Activated CD8-positive, alpha-beta T cell treated with anti-CD3 and anti-CD28 coated beads, Interleukin-2, amount 10 ng/mL, durations not matched to agents 7 days and 5 days (primary cell): Measurements from ENCODE around the gene AMZ1. TPM values are rescaled to one million over a fixed set of nuclear protein-coding genes. Genes with fewer than 3 reads are reported as not detected.
A peak's percentile ranks its signal among the peaks of the same experiment; 100 is the strongest.
"Not testable (repeated sequence)": the region's sequence is repeated elsewhere in the genome, so short reads cannot be mapped to it uniquely, and the experiment has no call there.

Source experiments
- ATAC-seq: fragments of 150-1000 bp; cut with Tn5 transposase; one replicate; pipeline ENCODE4 v1.10.0; 2021; ENCODE audit warnings: moderate library complexity
- CTCF ChIA-PET: fragments of 350-600 bp; sonication (Branson Sonifier 250); formaldehyde crosslinking; loops from one replicate; lab custom pipeline; 2021; ENCODE audit warnings: antibody characterized with exemption; lab: Charles Lee
- POLR2A ChIA-PET: fragments of 350-600 bp; sonication (Branson Sonifier 250); formaldehyde crosslinking; loops from one replicate; lab custom pipeline; 2021; ENCODE audit warnings: antibody characterized with exemption; lab: Charles Lee
- DNase-seq: peaks from one replicate; pipeline ENCODE4 v3.0.0-alpha.2; 2020
- H3K27ac Mint-ChIP-seq: one replicate; pipeline ENCODE4 v1.8.0; 2021; ENCODE audit warnings: mild to moderate bottlenecking, mixed read lengths
- H3K27me3 Mint-ChIP-seq: one replicate; pipeline ENCODE4 v1.8.0; 2021; ENCODE audit warnings: low read depth, mixed read lengths
- H3K36me3 Mint-ChIP-seq: one replicate; pipeline ENCODE4 v1.8.0; 2021; ENCODE audit warnings: low read depth, mixed read lengths
- H3K4me1 Mint-ChIP-seq: one replicate; pipeline ENCODE4 v1.8.0; 2021; ENCODE audit warnings: low read depth, mixed read lengths
- H3K4me3 Mint-ChIP-seq: one replicate; pipeline ENCODE4 v1.8.0; 2021; ENCODE audit warnings: mild to moderate bottlenecking, mixed read lengths
- H3K9me3 Mint-ChIP-seq: one replicate; pipeline ENCODE4 v1.8.0; 2022; ENCODE audit warnings: mixed read lengths; ENCODE audit not compliant: insufficient read depth
- total RNA-seq, 2 experiments: library from RNA; stranded (reverse); gene quantifications; one replicate each; pipeline ENCODE4 v1.2.3, GENCODE V29; 2021

AMZ1 gene
- total RNA-seq, 2 experiments from 2014 or later, result not detected

DNA sequence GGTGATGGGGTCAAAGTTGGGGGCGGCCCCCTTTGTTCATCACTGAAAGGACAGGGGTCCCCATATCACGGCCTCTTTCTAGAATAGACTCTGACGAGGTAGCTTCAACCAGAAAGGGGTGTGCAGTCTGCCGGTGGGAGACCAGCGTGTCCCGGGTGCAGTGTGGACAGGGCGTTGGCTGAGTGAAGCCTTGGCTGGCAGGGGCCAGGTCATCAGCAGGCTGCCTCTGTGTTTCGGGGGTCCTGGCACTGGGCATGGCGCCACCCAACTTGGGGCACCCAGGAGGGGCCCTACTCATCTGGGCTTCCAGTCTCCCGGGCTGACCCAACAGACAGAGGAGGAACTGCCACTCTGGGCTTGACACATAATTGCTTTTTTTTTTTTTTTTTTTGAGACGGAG, 3.5 kb upstream of the AMZ1 start:
- Mint-ChIP-seq H3K4me1 (peaks cover 12% of the 10 kb centered on the region), H3K36me3 (no peaks in the 10 kb centered on the region), H3K9me3 (no peaks in the 10 kb centered on the region), H3K27me3 (peaks cover 29% of the 10 kb centered on the region), H3K27ac (no peak overlapping the region), H3K4me3 (no peak overlapping the region)
- DNase-seq (no peak), ATAC-seq (no peak)
- CTCF ChIA-PET, result interaction anchor here (1.0 kb wide), 1 partner anchor 216 kb away, joined by 3 read pairs; no protein-coding TSS in a partner anchor
- POLR2A ChIA-PET, result no interaction called here

GRCh38 chr7:2686101-2686500, 1.9 kb upstream of the AMZ1 start:
- no peak for DNase-seq
- H3K27ac Mint-ChIP-seq, result no peak overlapping the region
- no peaks in the 10 kb centered on the region for H3K9me3 Mint-ChIP-seq
- peaks cover 42% of the 10 kb centered on the region for H3K27me3 Mint-ChIP-seq
- ChIA-PET CTCF (interaction anchor here (1.6 kb wide), 1 partner anchor 24 kb away, joined by 8 read pairs; no protein-coding TSS in a partner anchor), POLR2A (no interaction called here)
- H3K4me3 Mint-ChIP-seq, result no peak overlapping the region
- ATAC-seq, result no peak
- H3K4me1 Mint-ChIP-seq, result peaks cover 22% of the 10 kb centered on the region
- no peaks in the 10 kb centered on the region for H3K36me3 Mint-ChIP-seq

DNA sequence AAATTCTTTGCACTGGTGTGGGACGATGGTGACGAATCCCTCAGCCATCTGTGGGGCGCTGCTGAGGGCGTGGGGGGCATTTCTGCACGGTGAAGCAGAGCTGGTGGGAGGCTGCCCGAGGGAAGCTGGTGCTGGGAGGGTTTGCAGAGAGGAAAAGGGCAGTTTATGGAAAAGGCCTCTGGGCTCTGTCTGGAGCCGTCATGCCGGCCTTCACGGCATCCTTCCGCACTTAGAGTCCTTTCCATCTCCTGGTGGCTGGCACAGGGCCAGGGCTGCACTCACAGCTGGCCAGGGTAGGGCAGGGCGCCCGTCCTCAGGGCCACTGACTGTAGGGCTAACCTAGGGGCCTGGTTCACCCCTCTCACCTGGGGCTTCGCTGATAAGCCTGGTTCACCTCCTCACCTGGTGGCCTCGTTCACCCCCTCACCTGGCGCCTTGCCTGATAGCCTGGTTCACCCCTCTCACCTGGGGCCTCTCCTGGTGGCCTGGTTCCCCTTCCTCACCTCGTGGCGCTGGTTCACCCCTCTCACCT, 598 bp upstream of the AMZ1 start:
- Mint-ChIP-seq H3K4me3 (no peak overlapping the region), H3K9me3 (no peaks in the 10 kb centered on the region), H3K4me1 (peaks cover 22% of the 10 kb centered on the region), H3K27me3 (peaks cover 45% of the 10 kb centered on the region), H3K27ac (no peak overlapping the region), H3K36me3 (no peaks in the 10 kb centered on the region)
- CTCF ChIA-PET, result interaction anchor here (0.8 to 1.6 kb wide), 2 partner anchors 23 to 130 kb away, joined by 4 to 8 read pairs; no protein-coding TSS in a partner anchor
- ATAC-seq, result no peak
- DNase-seq, result no peak
- POLR2A ChIA-PET, result no interaction called here

- peaks cover 22% of the 10 kb centered on the region for H3K4me1 Mint-ChIP-seq
- DNase-seq (peak; percentile 30), ATAC-seq (peak; percentile 38)
- no peaks in the 10 kb centered on the region for H3K36me3 Mint-ChIP-seq
- CTCF ChIA-PET, result interaction anchor here (0.8 to 2.2 kb wide), 3 partner anchors 7 to 131 kb away, joined by 4 to 19 read pairs (median 7); no protein-coding TSS in a partner anchor
- H3K27me3 Mint-ChIP-seq, result peaks cover 44% of the 10 kb centered on the region
- peak overlapping the region; percentile 30 for H3K4me3 Mint-ChIP-seq
- POLR2A ChIA-PET, result interaction anchor here (2.1 kb wide), 1 partner anchor 10 kb away, joined by 8 read pairs; no protein-coding TSS in a partner anchor
- no peak overlapping the region for H3K27ac Mint-ChIP-seq
- no peaks in the 10 kb centered on the region for H3K9me3 Mint-ChIP-seq
These were observed 674 bp downstream of the AMZ1 start for GRCh38 chr7:2688409-2689342.

DNA sequence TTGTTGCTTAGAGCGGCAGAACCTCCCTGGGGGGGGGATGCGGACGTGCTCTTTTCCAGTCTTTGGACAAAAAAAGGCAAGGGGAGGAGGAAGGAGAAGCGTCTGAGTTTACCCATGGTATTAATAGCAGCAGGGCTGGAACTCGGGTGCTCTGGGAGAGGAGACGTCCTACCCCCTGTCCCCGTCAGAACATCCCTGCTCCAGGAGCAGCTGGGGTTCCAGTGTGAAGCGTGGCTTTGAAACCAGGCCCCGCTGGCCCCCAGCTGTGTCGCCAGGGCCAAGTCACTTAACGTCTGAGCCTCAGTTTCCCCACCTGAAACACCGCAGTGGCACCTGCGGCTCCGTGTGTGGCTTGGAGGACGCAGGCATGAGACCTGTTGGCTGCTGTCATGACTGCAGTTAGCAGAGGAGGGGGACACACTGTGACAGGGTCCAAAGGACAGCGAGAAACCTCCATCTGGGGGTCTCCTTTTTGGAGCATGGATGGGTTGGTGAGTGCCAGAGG, 1.4 kb downstream of the AMZ1 start:
- DNase-seq (no peak), ATAC-seq (no peak)
- H3K9me3 Mint-ChIP-seq, result no peaks in the 10 kb centered on the region
- peaks cover 22% of the 10 kb centered on the region for H3K4me1 Mint-ChIP-seq
- CTCF ChIA-PET, result interaction anchor here (1.1 to 2.2 kb wide), 5 partner anchors 8 to 221 kb away, joined by 3 to 19 read pairs (median 8); no protein-coding TSS in a partner anchor
- no peak overlapping the region for H3K27ac Mint-ChIP-seq
- peaks cover 44% of the 10 kb centered on the region for H3K27me3 Mint-ChIP-seq
- H3K4me3 Mint-ChIP-seq, result no peak overlapping the region
- POLR2A ChIA-PET, result interaction anchor here (1.1 to 2.1 kb wide), 2 partner anchors 10 to 21 kb away, joined by 3 to 8 read pairs; no protein-coding TSS in a partner anchor
- no peaks in the 10 kb centered on the region for H3K36me3 Mint-ChIP-seq

DNA sequence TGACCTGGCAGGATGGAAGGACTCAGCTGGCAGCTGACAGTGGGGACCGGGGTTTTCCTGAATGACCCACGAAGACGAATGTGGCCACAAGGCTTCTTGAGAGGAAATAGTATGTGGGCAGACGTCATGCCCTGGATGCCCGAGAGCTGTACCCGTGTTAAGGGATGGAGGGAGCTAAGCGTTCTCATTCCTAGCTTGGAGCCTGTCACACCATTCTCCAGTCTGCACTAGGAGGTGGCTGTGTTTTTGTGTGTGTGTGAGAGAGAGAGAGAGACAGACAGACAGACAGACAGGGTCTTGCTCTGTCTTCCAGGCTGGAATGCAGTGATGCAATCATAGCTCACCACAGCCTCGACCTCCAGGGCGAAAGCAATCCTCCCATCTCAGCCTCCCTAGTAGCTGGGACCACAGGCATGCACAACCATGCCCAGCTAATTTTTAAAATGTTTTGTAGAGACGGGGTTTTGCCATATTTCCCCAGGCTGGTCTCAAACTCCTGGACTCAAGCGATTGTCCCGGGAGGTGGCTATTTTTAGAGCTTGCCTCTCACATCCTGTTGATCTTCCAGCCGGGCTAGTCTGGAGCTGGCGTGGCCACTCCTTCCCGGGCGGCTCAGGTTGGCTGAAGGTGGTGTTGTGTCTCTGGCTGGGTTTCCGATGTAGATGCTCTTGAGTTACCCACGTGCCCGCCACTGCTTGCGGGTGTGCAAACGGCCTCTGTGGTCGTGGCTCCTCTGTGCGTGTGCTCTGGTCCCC, 2.1 kb downstream of the AMZ1 start:
- ChIA-PET CTCF (interaction anchor here (1.1 to 2.2 kb wide), 6 partner anchors 9 to 221 kb away, joined by 3 to 19 read pairs (median 8); no protein-coding TSS in a partner anchor), POLR2A (interaction anchor here (1.1 to 2.1 kb wide), 2 partner anchors 9 to 20 kb away, joined by 3 to 8 read pairs; no protein-coding TSS in a partner anchor)
- Mint-ChIP-seq H3K4me1 (peaks cover 22% of the 10 kb centered on the region), H3K4me3 (no peak overlapping the region), H3K36me3 (no peaks in the 10 kb centered on the region), H3K9me3 (no peaks in the 10 kb centered on the region), H3K27ac (no peak overlapping the region), H3K27me3 (peaks cover 43% of the 10 kb centered on the region)
- DNase-seq (no peak), ATAC-seq (no peak)

DNA sequence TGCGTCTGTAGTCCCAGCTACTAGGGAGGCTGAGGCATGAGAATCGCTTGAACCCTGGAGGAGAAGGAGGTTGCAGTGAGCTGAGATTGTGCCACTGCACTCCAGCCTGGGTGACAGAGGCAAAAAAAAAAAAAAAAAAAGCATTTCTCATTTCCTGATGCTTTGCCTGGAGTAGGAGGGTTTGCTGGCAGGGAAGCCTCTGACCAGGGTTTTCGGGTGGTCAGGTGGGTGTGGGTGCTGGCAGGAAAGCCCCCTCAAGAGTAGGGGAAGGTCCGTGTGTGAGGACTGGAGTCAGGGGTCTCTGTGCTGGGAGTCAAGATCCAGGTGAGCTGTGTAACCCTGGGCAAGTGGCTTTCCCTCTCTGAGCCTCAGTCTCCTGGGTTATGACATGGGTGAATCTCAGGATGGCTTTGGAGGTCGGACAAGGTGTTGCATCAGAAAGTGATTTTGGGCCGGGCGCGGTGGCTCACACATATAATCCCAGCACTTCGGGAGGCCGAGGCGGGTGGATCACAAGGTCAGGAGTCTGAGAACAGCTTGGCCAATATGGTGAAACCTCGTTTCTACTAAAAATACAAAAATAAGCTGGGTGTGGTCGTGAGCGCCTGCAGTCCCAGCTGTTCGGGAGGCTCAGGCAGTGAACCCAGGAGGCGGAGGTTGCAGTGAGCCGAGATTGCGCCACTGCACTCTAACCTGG, 3.2 kb downstream of the AMZ1 start:
- H3K9me3 Mint-ChIP-seq, result no peaks in the 10 kb centered on the region
- DNase-seq, result no peak
- POLR2A ChIA-PET, result interaction anchor here (0.6 kb wide), 1 partner anchor 67 kb away, joined by 3 read pairs; no protein-coding TSS in a partner anchor

GRCh38 chr7:2691932-2692439, 4.0 kb downstream of the AMZ1 start:
- POLR2A ChIA-PET, result interaction anchor here (0.8 to 1.1 kb wide), 2 partner anchors 10 to 22 kb away, joined by 3 read pairs; no protein-coding TSS in a partner anchor
- Mint-ChIP-seq H3K4me1 (peaks cover 22% of the 10 kb centered on the region), H3K27me3 (peaks cover 39% of the 10 kb centered on the region)
- CTCF ChIA-PET, result interaction anchor here (1.1 to 2.8 kb wide), 3 partner anchors 18 to 49 kb away, joined by 3 to 16 read pairs (median 4); no protein-coding TSS in a partner anchor
- not testable (repeated sequence) for DNase-seq, H3K27ac Mint-ChIP-seq, ATAC-seq, H3K36me3 Mint-ChIP-seq, H3K9me3 Mint-ChIP-seq, H3K4me3 Mint-ChIP-seq

More for the DNA sequence above, 3.2 kb downstream of the AMZ1 start:
- Mint-ChIP-seq H3K4me3 (no peak overlapping the region), H3K27me3 (peaks cover 38% of the 10 kb centered on the region), H3K4me1 (peaks cover 22% of the 10 kb centered on the region), H3K27ac (peak overlapping the region; percentile 16), H3K36me3 (no peaks in the 10 kb centered on the region)
- CTCF ChIA-PET, result interaction anchor here (1.1 to 2.8 kb wide), 4 partner anchors 19 to 83 kb away, joined by 3 to 16 read pairs (median 4); no protein-coding TSS in a partner anchor
- no peak for ATAC-seq

- peaks cover 37% of the 10 kb centered on the region for H3K27me3 Mint-ChIP-seq
- POLR2A ChIA-PET, result interaction anchor here (0.8 to 1.1 kb wide), 2 partner anchors 10 to 21 kb away, joined by 3 read pairs; no protein-coding TSS in a partner anchor
- H3K27ac Mint-ChIP-seq, result no peak overlapping the region
- H3K4me1 Mint-ChIP-seq, result peaks cover 25% of the 10 kb centered on the region
- H3K9me3 Mint-ChIP-seq, result no peaks in the 10 kb centered on the region
- DNase-seq (no peak), ATAC-seq (no peak)
- CTCF ChIA-PET, result interaction anchor here (1.1 to 2.8 kb wide), 3 partner anchors 17 to 49 kb away, joined by 3 to 16 read pairs (median 4); no protein-coding TSS in a partner anchor
- H3K4me3 Mint-ChIP-seq, result no peak overlapping the region
- no peaks in the 10 kb centered on the region for H3K36me3 Mint-ChIP-seq
These were observed 4.5 kb downstream of the AMZ1 start for GRCh38 chr7:2692543-2692942.
